ENCODE measurements around the gene COX6B2. TPM values are rescaled to one million over a fixed set of nuclear protein-coding genes. Genes with fewer than 3 reads are reported as not detected.

Gene COX6B2
- total and polyA plus RNA-seq, 12 donors, result 0.17 to 0.18 TPM; not detected in 10

GRCh38 chr19:55376241-55376933 is 21.9 kb upstream of the COX6B2 start, which contains the start of gene TMEM190:
Gene TMEM190 (plus strand): TSS chr19:55376826. CDS start chr19:55376854, 28 bp downstream.
- peak in 1 of 7 donors; percentile 59 for DNase-seq
- Histone ChIP-seq H3K36me3 (replicated peaks in 1 of 2) (no peaks in the 10 kb centered on the region), H3K27me3 (peaks cover 32% of the 10 kb centered on the region), H3K9me3 (replicated peaks in 1 of 3) (no peaks in the 10 kb centered on the region), H3K27ac (no peak within 1 kb of the TSS), H3K4me1 (replicated peaks in 1 of 2) (no peaks in the 10 kb centered on the region), H3K4me3 (no peak within 1 kb of the TSS)
- intact Hi-C loops (cut with DNase I), result no loop called here
- TF ChIP-seq POLR2A (IDR thresholded peaks at IDR 0.05), result no peak
- TF ChIP-seq CTCF (IDR thresholded peaks at IDR 0.05), result no peak
- 57 to 70% (median 64%) methylated on average over 11 to 21 of the region's 21 CpGs for whole genome bisulfite sequencing, 4 donors

GRCh38 chr19:55373993-55374757 is 19.7 kb upstream of the COX6B2 start:
- Histone ChIP-seq H3K4me1 (replicated peaks in 1 of 2) (peaks cover 0 to 6% of the 10 kb centered on the region in 2 donors), H3K4me3 (no peak overlapping the region), H3K36me3 (replicated peaks in 1 of 2) (no peaks in the 10 kb centered on the region), H3K9me3 (replicated peaks in 1 of 3) (no peaks in the 10 kb centered on the region), H3K27me3 (peaks cover 50% of the 10 kb centered on the region), H3K27ac (no peak overlapping the region)
- no peak for TF ChIP-seq CTCF (IDR thresholded peaks at IDR 0.05)
- no peak for TF ChIP-seq POLR2A (IDR thresholded peaks at IDR 0.05)
- intact Hi-C loops (cut with DNase I), result no loop called here
- no peak for DNase-seq
- 15 to 35% (median 19%) methylated on average over 10 to 31 of the region's 31 CpGs for WGBS, 4 donors

- Histone ChIP-seq H3K27ac (no peak overlapping the region), H3K4me1 (replicated peaks in 1 of 2) (peaks cover 0 to 6% of the 10 kb centered on the region in 2 donors), H3K9me3 (replicated peaks in 1 of 3) (no peaks in the 10 kb centered on the region), H3K36me3 (replicated peaks in 1 of 2) (no peaks in the 10 kb centered on the region), H3K4me3 (no peak overlapping the region), H3K27me3 (peaks cover 57% of the 10 kb centered on the region)
- intact Hi-C loops (cut with DNase I), result no loop called here
- no peak for TF ChIP-seq POLR2A (IDR thresholded peaks at IDR 0.05)
- TF ChIP-seq CTCF (IDR thresholded peaks at IDR 0.05), result no peak
- WGBS, 4 donors, result 60 to 85% (median 68%) methylated on average over 4 to 9 of the region's 9 CpGs
- DNase-seq, result no peak
Observed at GRCh38 chr19:55373306-55373992, 18.9 kb upstream of the COX6B2 start.
